Measurements from ENCODE around the gene VENTX. TPM values are rescaled to one million over a fixed set of nuclear protein-coding genes. Genes with fewer than 3 reads are reported as not detected.

The VENTX gene
- total RNA-seq, 1 donor from 2014 or later, result 1.6 TPM

- H3K4me1 Mint-ChIP-seq (ENCODE audit: low read depth, unreplicated experiment), result peaks cover 5% of the 10 kb centered on the region
- no peak for TF ChIP-seq CTCF (IDR thresholded peaks at IDR 0.05; ENCODE audit: partially characterized antibody, unreplicated experiment)
- H3K27ac Mint-ChIP-seq (ENCODE audit: unreplicated experiment), result no peak overlapping the region
- no peaks in the 10 kb centered on the region for H3K36me3 Mint-ChIP-seq (ENCODE audit: unreplicated experiment)
- DNase-seq, result no peak
- no peak overlapping the region for H3K4me3 Mint-ChIP-seq (ENCODE audit: unreplicated experiment)
- H3K27me3 Mint-ChIP-seq (ENCODE audit: unreplicated experiment), result peaks cover 7% of the 10 kb centered on the region
- peaks cover 4% of the 10 kb centered on the region for H3K9me3 Mint-ChIP-seq (ENCODE audit: unreplicated experiment)
Measured at GRCh38 chr10:133249094-133249780, 11.6 kb downstream of the VENTX start.

GRCh38 chr10:133249975-133250754 lies 12.5 kb downstream of the VENTX start:
- H3K4me3 Mint-ChIP-seq (ENCODE audit: unreplicated experiment), result no peak overlapping the region
- no peak for DNase-seq
- H3K36me3 Mint-ChIP-seq (ENCODE audit: unreplicated experiment), result no peaks in the 10 kb centered on the region
- peaks cover 4% of the 10 kb centered on the region for H3K9me3 Mint-ChIP-seq (ENCODE audit: unreplicated experiment)
- no peak overlapping the region for H3K27ac Mint-ChIP-seq (ENCODE audit: unreplicated experiment)
- H3K4me1 Mint-ChIP-seq (ENCODE audit: low read depth, unreplicated experiment), result peaks cover 5% of the 10 kb centered on the region
- peaks cover 7% of the 10 kb centered on the region for H3K27me3 Mint-ChIP-seq (ENCODE audit: unreplicated experiment)
- no peak for TF ChIP-seq CTCF (IDR thresholded peaks at IDR 0.05; ENCODE audit: partially characterized antibody, unreplicated experiment)

GRCh38 chr10:133251388-133252222 lies 13.9 kb downstream of the VENTX start:
- DNase-seq, result no peak
- H3K4me1 Mint-ChIP-seq (ENCODE audit: low read depth, unreplicated experiment), result peaks cover 2% of the 10 kb centered on the region
- H3K4me3 Mint-ChIP-seq (ENCODE audit: unreplicated experiment), result no peak overlapping the region
- H3K36me3 Mint-ChIP-seq (ENCODE audit: unreplicated experiment), result no peaks in the 10 kb centered on the region
- TF ChIP-seq CTCF (IDR thresholded peaks at IDR 0.05; ENCODE audit: partially characterized antibody, unreplicated experiment), result no peak
- H3K9me3 Mint-ChIP-seq (ENCODE audit: unreplicated experiment), result peaks cover 4% of the 10 kb centered on the region
- H3K27me3 Mint-ChIP-seq (ENCODE audit: unreplicated experiment), result peaks cover 7% of the 10 kb centered on the region
- no peak overlapping the region for H3K27ac Mint-ChIP-seq (ENCODE audit: unreplicated experiment)

GRCh38 chr10:133252223-133252552 lies 14.5 kb downstream of the VENTX start:
- Mint-ChIP-seq H3K4me3 (ENCODE audit: unreplicated experiment) (no peak overlapping the region), H3K27ac (ENCODE audit: unreplicated experiment) (no peak overlapping the region), H3K27me3 (ENCODE audit: unreplicated experiment) (peaks cover 7% of the 10 kb centered on the region), H3K9me3 (ENCODE audit: unreplicated experiment) (peaks cover 4% of the 10 kb centered on the region), H3K4me1 (ENCODE audit: low read depth, unreplicated experiment) (peaks cover 4% of the 10 kb centered on the region), H3K36me3 (ENCODE audit: unreplicated experiment) (no peaks in the 10 kb centered on the region)
- no peak for TF ChIP-seq CTCF (IDR thresholded peaks at IDR 0.05; ENCODE audit: partially characterized antibody, unreplicated experiment)
- DNase-seq, result no peak
